ENCODE data around the gene GJB6.

- TF ChIP-seq, protein P1, sequence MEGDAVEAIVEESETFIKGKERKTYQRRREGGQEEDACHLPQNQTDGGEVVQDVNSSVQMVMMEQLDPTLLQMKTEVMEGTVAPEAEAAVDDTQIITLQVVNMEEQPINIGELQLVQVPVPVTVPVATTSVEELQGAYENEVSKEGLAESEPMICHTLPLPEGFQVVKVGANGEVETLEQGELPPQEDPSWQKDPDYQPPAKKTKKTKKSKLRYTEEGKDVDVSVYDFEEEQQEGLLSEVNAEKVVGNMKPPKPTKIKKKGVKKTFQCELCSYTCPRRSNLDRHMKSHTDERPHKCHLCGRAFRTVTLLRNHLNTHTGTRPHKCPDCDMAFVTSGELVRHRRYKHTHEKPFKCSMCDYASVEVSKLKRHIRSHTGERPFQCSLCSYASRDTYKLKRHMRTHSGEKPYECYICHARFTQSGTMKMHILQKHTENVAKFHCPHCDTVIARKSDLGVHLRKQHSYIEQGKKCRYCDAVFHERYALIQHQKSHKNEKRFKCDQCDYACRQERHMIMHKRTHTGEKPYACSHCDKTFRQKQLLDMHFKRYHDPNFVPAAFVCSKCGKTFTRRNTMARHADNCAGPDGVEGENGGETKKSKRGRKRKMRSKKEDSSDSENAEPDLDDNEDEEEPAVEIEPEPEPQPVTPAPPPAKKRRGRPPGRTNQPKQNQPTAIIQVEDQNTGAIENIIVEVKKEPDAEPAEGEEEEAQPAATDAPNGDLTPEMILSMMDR (conservative IDR thresholded peaks at IDR 0.05; ENCODE audit: low read depth, low read length): no peak
- no peak for TF ChIP-seq EZH2 (IDR thresholded peaks at IDR 0.05; ENCODE audit: low read length, unreplicated experiment)
Measured at GRCh38 chr13:20254076-20254475, 22.0 kb upstream of the GJB6 start.
